K562 (cell line): ENCODE results near the gene TRERF1. TPM values are rescaled to one million over a fixed set of nuclear protein-coding genes. Genes with fewer than 3 reads are reported as not detected.

Experiments used
- ATAC-seq: fragments of 200-7000 bp; cut with Tn5 transposase; 3 replicates; pipeline ENCODE4 v1.9.1; 2020; ENCODE audit warnings: moderate library complexity
- BruUV-seq: library from RNA; stranded (reverse); fragments of 400-500 nt; replicated peaks from 2 replicates; lab custom pipeline; 2021; lab: Mats Ljungman, UMichigan
- CTCF ChIA-PET: fragments of 300-600 bp; formaldehyde crosslinking; extraction: SDS; loops from one replicate; lab custom pipeline; 2021; ENCODE audit warnings: low intra/inter-chr PET ratio; lab: Yijun Ruan, JAX
- POLR2A ChIA-PET: fragments of 300-600, 350-650 bp; sonication (Branson Sonifier 250); formaldehyde crosslinking; extraction: SDS; loops from one replicate; lab custom pipeline; 2021; ENCODE audit warnings: antibody characterized with exemption, inconsistent platforms; lab: Yijun Ruan, JAX
- DNase-seq, 4 experiments: peaks; one replicate each; pipeline versions ENCODE4 v3.0.0 to v3.0.0-alpha.2; 2011 to 2018; ENCODE audit warnings: low spot score in 3 of 4, mixed read lengths in 3 of 4; ENCODE audit errors: extremely low read depth in 1 of 4
- FAIRE-seq: peaks from 2 replicates; lab custom pipeline; 2011; peaks lifted over from hg19 to GRCh38; lab: Jason Lieb, UNC
- H2AFZ ChIP-seq: 2 replicates; pipeline ENCODE4 v1.6.0; 2011; ENCODE audit warnings: low read depth, low read length, control low read depth, inconsistent platforms
- H3K27ac ChIP-seq: fragments of 200-600 bp; 3 replicates; pipeline ENCODE4 v1.8.0; 2011; ENCODE audit warnings: low read depth, mild to moderate bottlenecking, control low read depth, inconsistent platforms, low read length, moderate library complexity, mixed read lengths; ENCODE audit errors: extremely low read depth
- H3K27me3 ChIP-seq, 2 experiments: fragments of 300-600 bp in 1 of 2; 2 replicates in 1 of 2; 3 replicates in 1 of 2; pipeline versions ENCODE4 v1.6.0 to v1.8.0; 2011; ENCODE audit warnings: inconsistent platforms in 2 of 2, low read length in 2 of 2, mild to moderate bottlenecking in 1 of 2, mixed read lengths in 1 of 2, moderate library complexity in 1 of 2; ENCODE audit not compliant: control insufficient read depth in 2 of 2, insufficient read depth in 2 of 2
- H3K36me3 ChIP-seq: fragments of 300-600 bp; 3 replicates; pipeline ENCODE4 v1.8.0; 2011; ENCODE audit warnings: mild to moderate bottlenecking, low read length, inconsistent platforms; ENCODE audit not compliant: control insufficient read depth, insufficient read depth
- H3K4me1 ChIP-seq, 2 experiments: fragments of 200-600 bp in 1 of 2; replicated peaks in 1 of 2; 2 replicates in 1 of 2; 3 replicates in 1 of 2; pipeline versions ENCODE4 v1.5.1 to v1.8.0; 2011; ENCODE audit warnings: inconsistent platforms in 2 of 2, low read length in 2 of 2, mild to moderate bottlenecking in 1 of 2, mixed read lengths in 1 of 2, moderate library complexity in 1 of 2; ENCODE audit not compliant: control insufficient read depth in 2 of 2, insufficient read depth in 2 of 2
- H3K4me2 ChIP-seq: 2 replicates; pipeline ENCODE4 v1.6.1; 2011; ENCODE audit warnings: low read length, control low read depth, inconsistent platforms, mixed read lengths; ENCODE audit not compliant: insufficient read depth
- H3K4me3 ChIP-seq: fragments of 200-600 bp; sonication (generic), shearing (Covaris generic); 2 replicates; pipeline ENCODE4 v1.5.1; 2016; ENCODE audit warnings: control low read depth, inconsistent platforms
- H3K79me2 ChIP-seq: fragments of 200-600 bp; 3 replicates; pipeline ENCODE4 v1.8.0; 2011; ENCODE audit warnings: low read length, inconsistent platforms; ENCODE audit not compliant: control insufficient read depth, insufficient read depth
- H3K9ac ChIP-seq, 2 experiments: 2 replicates each; pipeline versions ENCODE4 v1.6.0 to v1.6.1; 2011; ENCODE audit warnings: low read depth in 2 of 2, low read length in 2 of 2, control low read depth in 1 of 2, inconsistent platforms in 1 of 2, mild to moderate bottlenecking in 1 of 2, mixed read lengths in 1 of 2; ENCODE audit not compliant: insufficient read depth in 1 of 2
- H3K9me1 ChIP-seq: one replicate; pipeline ENCODE4 v1.6.0; 2011; ENCODE audit warnings: inconsistent platforms, mild to moderate bottlenecking, low read length, moderate library complexity; ENCODE audit not compliant: control insufficient read depth, insufficient read depth
- H3K9me3 ChIP-seq: replicated peaks from 2 replicates; pipeline ENCODE4 v1.5.1; 2011; ENCODE audit warnings: low read depth, low read length, inconsistent platforms; ENCODE audit not compliant: control insufficient read depth, insufficient read depth
- H4K20me1 ChIP-seq: replicated peaks from 2 replicates; pipeline ENCODE4 v1.6.1; 2011; ENCODE audit warnings: low read length, inconsistent platforms, mixed read lengths; ENCODE audit not compliant: control insufficient read depth, insufficient read depth
- EGR1 ChIP-seq: fragments of 450-650 bp; conservative IDR thresholded peaks from 2 replicates; pipeline ENCODE4 v1.6.1; 2017; ENCODE audit warnings: mild to moderate bottlenecking
- GATAD2B ChIP-seq: fragments of 450-650 bp; IDR thresholded peaks from 2 replicates; pipeline ENCODE4 v1.6.1; 2017; ENCODE audit warnings: mild to moderate bottlenecking, borderline replicate concordance
- MXI1 ChIP-seq: IDR thresholded peaks from 2 replicates; pipeline ENCODE4 v1.6.1; 2011; ENCODE audit warnings: low read depth, mild to moderate bottlenecking, improper control_type of control experiment, low read length
- MYBL2 ChIP-seq, 2 experiments: fragments of 450-650 bp in 1 of 2; sonication (generic) in 1 of 2; formaldehyde crosslinking in 1 of 2; IDR thresholded peaks; 2 replicates each; pipeline versions ENCODE4 v1.6.1 to v1.8.1; 2017 to 2022; ENCODE audit warnings: borderline replicate concordance in 1 of 2, inconsistent platforms in 1 of 2, low read depth in 1 of 2, mild to moderate bottlenecking in 1 of 2, missing genetic modification reagents in 1 of 2, moderate library complexity in 1 of 2
- NCOA6 ChIP-seq: fragments of 450-650 bp; IDR thresholded peaks from 2 replicates; pipeline ENCODE4 v1.6.1; 2017; ENCODE audit warnings: mild to moderate bottlenecking
- RBM39 ChIP-seq: fragments of 200-400 bp; formaldehyde crosslinking; optimal IDR thresholded peaks from 2 replicates; pipeline ENCODE3; 2018; ENCODE audit warnings: low read depth, low read length
- ZFP30 ChIP-seq: fragments of 250-450 bp; sonication (Bioruptor Pico); IDR thresholded peaks from 2 replicates; pipeline ENCODE4 v1.8.0; 2022; ENCODE audit warnings: moderate library complexity, mild to moderate bottlenecking, inconsistent platforms, borderline replicate concordance
- ZNF165 ChIP-seq: fragments of 250-450 bp; sonication (Bioruptor Pico); IDR thresholded peaks from 2 replicates; pipeline ENCODE4 v1.4.0; 2020; ENCODE audit warnings: borderline replicate concordance
- ZNF507 ChIP-seq: conservative IDR thresholded peaks from 2 replicates; pipeline ENCODE4 v1.6.1; 2017; ENCODE audit warnings: missing genetic modification characterization, missing compliant biosample characterization
- ZNF57 ChIP-seq: fragments of 450-650 bp; formaldehyde crosslinking; IDR thresholded peaks from 2 replicates; pipeline ENCODE4 v1.4.0; 2020; ENCODE audit warnings: mild to moderate bottlenecking, moderate library complexity
- ZSCAN29 ChIP-seq: fragments of 450-650 bp; IDR thresholded peaks from 2 replicates; pipeline ENCODE4 v1.6.1; 2017
- WGBS: fragments of 100-300 bp; shearing (Covaris generic); methylation state at CpG from one replicate; pipeline ENCODE4 v1.1.6; 2016; ENCODE audit warnings: low coverage, mixed read lengths; ENCODE audit not compliant: insufficient coverage; ENCODE audit errors: missing lambda C conversion rate; 5-methylcytosine and 5-hydroxymethylcytosine counted together
- in situ Hi-C: fragments of 300-500 bp; cut with MboI; formaldehyde crosslinking; loops from 4 replicates; pipeline ENCODE4 v1.15.0; 2018; ENCODE audit warnings: inconsistent platforms, mixed read lengths
- intact Hi-C: fragments of 100-400 bp; cut with micrococcal nuclease; formaldehyde crosslinking; loops from 2 replicates; pipeline ENCODE4 v1.14.2; 2022
- polyA plus RNA-seq, 8 experiments: library from polyadenylated mRNA; depleted of rRNA in 4 of 8; stranded (reverse) in 5 of 8; unstranded in 3 of 8; fragments of >200 nt; fragmentation: Nextera tagmentation in 2 of 8; fragmentation: Illumina TruSeq in 1 of 8; extraction: Ambion mirVana in 2 of 8; extraction: Trizol in 1 of 8; gene quantifications; 2 replicates each; pipeline versions ENCODE4 v1.2.1 to v1.2.3, GENCODE V29; 2011 to 2014; ENCODE audit warnings: inconsistent platforms in 1 of 8, missing spikeins in 1 of 8
- total RNA-seq, 7 experiments: library from RNA; depleted of rRNA in 6 of 7; stranded (reverse); fragments of >200 nt in 6 of 7; fragmentation: Illumina TruSeq in 2 of 7; extraction: Trizol in 2 of 7; gene quantifications; 2 replicates each; pipeline versions ENCODE4 v1.2.1 to v1.2.3, GENCODE V29; 2011 to 2021; ENCODE audit warnings: low replicate concordance in 1 of 7
- TF ChIP-seq, protein P1 (sequence below): sonication (generic); formaldehyde crosslinking; IDR thresholded peaks from 2 replicates; pipeline ENCODE4 v1.8.0; 2023; ENCODE audit warnings: missing genetic modification reagents, mild to moderate bottlenecking, borderline replicate concordance

Gene TRERF1
- total and polyA plus RNA-seq, 9 of the 15 experiments (the other 6 are each of a cell fraction or from before 2014, with no cell fraction given), result 0.04 to 0.20 (median 0.07) TPM; not detected in 3

- H3K4me1 ChIP-seq, result no peaks in the 10 kb centered on the region
- H3K36me3 ChIP-seq, result no peaks in the 10 kb centered on the region
- no peak for FAIRE-seq
- H3K9me1 ChIP-seq, result no peaks in the 10 kb centered on the region
- DNase-seq, result no peak
- BruUV-seq, result no TSS peak
- no peak overlapping the region for H2AFZ ChIP-seq
- no peak for ATAC-seq
- H3K4me2 ChIP-seq, result no peak overlapping the region
- H3K4me3 ChIP-seq, result no peak overlapping the region
- in situ Hi-C loops, result no loop called here
- intact Hi-C loops, result no loop called here
- H3K79me2 ChIP-seq, result no peaks in the 10 kb centered on the region
- no peaks in the 10 kb centered on the region for H4K20me1 ChIP-seq
- no peak overlapping the region for H3K27ac ChIP-seq
- ChIA-PET CTCF (no interaction called here), POLR2A (no interaction called here)
- peaks cover 18 to 33% of the 10 kb centered on the region in 2 experiments for H3K27me3 ChIP-seq
- WGBS, result 2% methylated on average over 5 of the region's 5 CpGs
- no peak overlapping the region for H3K9ac ChIP-seq
- no peaks in the 10 kb centered on the region for H3K9me3 ChIP-seq
- TF ChIP-seq ZNF507 (tag), result no peak
- no peak for TF ChIP-seq ZFP30 (CRISPR knock-in tag)
- no peak for TF ChIP-seq NCOA6
Observed at GRCh38 chr6:42417641-42418112, 34.0 kb downstream of the TRERF1 start.

DNA sequence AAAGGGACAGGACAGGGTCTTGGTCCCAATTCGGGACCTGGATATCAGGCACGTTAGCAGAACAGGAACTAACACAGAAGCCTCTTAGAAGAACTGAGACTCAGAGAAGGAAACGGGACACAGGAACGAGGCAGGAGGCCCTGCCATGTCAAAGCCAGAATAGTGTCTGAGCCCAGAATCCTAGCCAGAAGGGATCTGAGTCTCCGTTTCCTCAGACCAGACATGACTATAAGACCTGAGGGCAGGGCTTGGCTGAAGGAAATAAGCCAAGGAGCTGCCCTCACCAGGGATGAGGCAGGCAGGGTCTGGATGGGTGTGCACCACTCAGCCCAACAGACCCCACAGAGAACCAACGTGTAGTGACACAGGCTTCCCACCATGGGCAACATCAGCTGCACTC is 40.3 kb downstream of the TRERF1 start:
- DNase-seq, result no peak
- Histone ChIP-seq H3K9me1 (no peaks in the 10 kb centered on the region), H3K9ac (no peak overlapping the region), H3K27ac (no peak overlapping the region), H3K27me3 (peaks cover 0 to 8% of the 10 kb centered on the region in 2 experiments; a peak in 3 of 5 replicates), H3K36me3 (no peaks in the 10 kb centered on the region), H3K4me1 (peaks cover 4 to 10% of the 10 kb centered on the region in 2 experiments; a peak in 4 of 5 replicates), H3K4me3 (no peak overlapping the region), H3K9me3 (no peaks in the 10 kb centered on the region), H3K79me2 (no peaks in the 10 kb centered on the region), H2AFZ (no peak overlapping the region), H4K20me1 (no peaks in the 10 kb centered on the region), H3K4me2 (no peak overlapping the region)
- 1% methylated on average over 6 of the region's 6 CpGs for WGBS
- ChIA-PET POLR2A (no interaction called here), CTCF (no interaction called here)
- no peak for ATAC-seq
- in situ Hi-C loops, result no loop called here
- no TSS peak for BruUV-seq
- intact Hi-C loops, result no loop called here
- no peak for FAIRE-seq
- TF ChIP-seq GATAD2B (no peak), ZSCAN29 (no peak), MYBL2 (IDR thresholded peaks at IDR 0.05; ENCODE audit: low read depth) (no peak), MYBL2 (CRISPR knock-in tag; IDR thresholded peaks at IDR 0.05; ENCODE audit: borderline replicate concordance) (no peak), EGR1 (no peak), ZNF57 (CRISPR knock-in tag) (no peak), MXI1 (no peak), ZNF165 (CRISPR knock-in tag) (no peak), RBM39 (no peak)
- TF ChIP-seq, protein P1, sequence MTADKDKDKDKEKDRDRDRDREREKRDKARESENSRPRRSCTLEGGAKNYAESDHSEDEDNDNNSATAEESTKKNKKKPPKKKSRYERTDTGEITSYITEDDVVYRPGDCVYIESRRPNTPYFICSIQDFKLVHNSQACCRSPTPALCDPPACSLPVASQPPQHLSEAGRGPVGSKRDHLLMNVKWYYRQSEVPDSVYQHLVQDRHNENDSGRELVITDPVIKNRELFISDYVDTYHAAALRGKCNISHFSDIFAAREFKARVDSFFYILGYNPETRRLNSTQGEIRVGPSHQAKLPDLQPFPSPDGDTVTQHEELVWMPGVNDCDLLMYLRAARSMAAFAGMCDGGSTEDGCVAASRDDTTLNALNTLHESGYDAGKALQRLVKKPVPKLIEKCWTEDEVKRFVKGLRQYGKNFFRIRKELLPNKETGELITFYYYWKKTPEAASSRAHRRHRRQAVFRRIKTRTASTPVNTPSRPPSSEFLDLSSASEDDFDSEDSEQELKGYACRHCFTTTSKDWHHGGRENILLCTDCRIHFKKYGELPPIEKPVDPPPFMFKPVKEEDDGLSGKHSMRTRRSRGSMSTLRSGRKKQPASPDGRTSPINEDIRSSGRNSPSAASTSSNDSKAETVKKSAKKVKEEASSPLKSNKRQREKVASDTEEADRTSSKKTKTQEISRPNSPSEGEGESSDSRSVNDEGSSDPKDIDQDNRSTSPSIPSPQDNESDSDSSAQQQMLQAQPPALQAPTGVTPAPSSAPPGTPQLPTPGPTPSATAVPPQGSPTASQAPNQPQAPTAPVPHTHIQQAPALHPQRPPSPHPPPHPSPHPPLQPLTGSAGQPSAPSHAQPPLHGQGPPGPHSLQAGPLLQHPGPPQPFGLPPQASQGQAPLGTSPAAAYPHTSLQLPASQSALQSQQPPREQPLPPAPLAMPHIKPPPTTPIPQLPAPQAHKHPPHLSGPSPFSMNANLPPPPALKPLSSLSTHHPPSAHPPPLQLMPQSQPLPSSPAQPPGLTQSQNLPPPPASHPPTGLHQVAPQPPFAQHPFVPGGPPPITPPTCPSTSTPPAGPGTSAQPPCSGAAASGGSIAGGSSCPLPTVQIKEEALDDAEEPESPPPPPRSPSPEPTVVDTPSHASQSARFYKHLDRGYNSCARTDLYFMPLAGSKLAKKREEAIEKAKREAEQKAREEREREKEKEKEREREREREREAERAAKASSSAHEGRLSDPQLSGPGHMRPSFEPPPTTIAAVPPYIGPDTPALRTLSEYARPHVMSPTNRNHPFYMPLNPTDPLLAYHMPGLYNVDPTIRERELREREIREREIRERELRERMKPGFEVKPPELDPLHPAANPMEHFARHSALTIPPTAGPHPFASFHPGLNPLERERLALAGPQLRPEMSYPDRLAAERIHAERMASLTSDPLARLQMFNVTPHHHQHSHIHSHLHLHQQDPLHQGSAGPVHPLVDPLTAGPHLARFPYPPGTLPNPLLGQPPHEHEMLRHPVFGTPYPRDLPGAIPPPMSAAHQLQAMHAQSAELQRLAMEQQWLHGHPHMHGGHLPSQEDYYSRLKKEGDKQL (CRISPR knock-in tag), result no peak
